Measurements from ENCODE around the gene COL23A1.

Gene COL23A1

DNA sequence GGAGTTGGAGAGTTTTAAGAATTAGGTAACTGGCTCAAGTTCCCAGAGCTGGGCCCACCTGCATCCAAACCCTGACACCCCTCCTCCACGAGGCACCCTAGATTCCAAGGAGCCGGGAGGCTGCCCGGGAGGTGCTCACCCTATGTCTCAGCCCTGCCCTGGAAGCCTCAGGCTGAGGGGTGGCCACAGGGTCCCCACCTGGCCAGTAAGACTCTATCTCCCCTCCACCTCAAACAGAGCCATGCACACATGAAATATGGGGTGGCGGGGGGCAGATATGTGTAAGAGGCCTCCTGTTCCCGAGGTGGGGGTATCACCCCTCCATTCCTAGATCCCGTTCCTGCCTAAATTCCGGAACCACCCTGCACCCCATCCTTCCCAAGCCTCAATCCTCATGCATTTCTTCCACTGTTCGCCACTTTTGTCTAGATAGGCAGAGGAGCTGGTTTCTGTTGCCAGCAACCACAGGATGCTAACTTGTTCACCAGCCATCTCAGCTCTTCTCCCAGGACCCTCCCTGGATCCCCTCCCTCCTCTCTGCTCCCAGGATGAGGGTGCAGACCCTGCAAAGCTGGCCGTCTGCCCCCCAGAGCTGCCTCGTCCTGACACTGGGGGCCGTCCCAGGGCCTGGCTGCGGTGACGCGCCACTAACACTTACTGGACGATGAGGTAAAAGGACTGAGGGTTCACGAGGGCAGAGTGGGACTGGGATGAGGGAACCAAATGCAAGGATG is 44.1 kb downstream of the COL23A1 start:
- Histone ChIP-seq H3F3A (ENCODE audit: insufficient read depth, low read length) (no peaks in the 10 kb centered on the region), H3K9ac (ENCODE audit: low read length) (no peak overlapping the region), H3K27me3 (replicated peaks; ENCODE audit: insufficient read depth, low read length) (peaks cover 37% of the 10 kb centered on the region), H3K79me2 (ENCODE audit: low read length) (no peaks in the 10 kb centered on the region), H2AFZ (ENCODE audit: low read length) (no peak overlapping the region), H3K4me1 (ENCODE audit: low read length) (no peaks in the 10 kb centered on the region), H3K4me3 (ENCODE audit: low read length) (no peak overlapping the region), H3K4me2 (ENCODE audit: low read depth, low read length) (no peak overlapping the region), H3K27ac (ENCODE audit: low read length) (no peak overlapping the region), H3K36me3 (replicated peaks; ENCODE audit: insufficient read depth, low read length) (no peaks in the 10 kb centered on the region), H3K9me2 (replicated peaks; ENCODE audit: insufficient read depth, low read length) (no peaks in the 10 kb centered on the region), H3K9me3 (replicated peaks; ENCODE audit: insufficient read depth, low read length) (no peaks in the 10 kb centered on the region), H4K20me1 (ENCODE audit: insufficient read depth, low read length) (no peaks in the 10 kb centered on the region)
- DNase-seq: no peak
- TF ChIP-seq, protein P1, sequence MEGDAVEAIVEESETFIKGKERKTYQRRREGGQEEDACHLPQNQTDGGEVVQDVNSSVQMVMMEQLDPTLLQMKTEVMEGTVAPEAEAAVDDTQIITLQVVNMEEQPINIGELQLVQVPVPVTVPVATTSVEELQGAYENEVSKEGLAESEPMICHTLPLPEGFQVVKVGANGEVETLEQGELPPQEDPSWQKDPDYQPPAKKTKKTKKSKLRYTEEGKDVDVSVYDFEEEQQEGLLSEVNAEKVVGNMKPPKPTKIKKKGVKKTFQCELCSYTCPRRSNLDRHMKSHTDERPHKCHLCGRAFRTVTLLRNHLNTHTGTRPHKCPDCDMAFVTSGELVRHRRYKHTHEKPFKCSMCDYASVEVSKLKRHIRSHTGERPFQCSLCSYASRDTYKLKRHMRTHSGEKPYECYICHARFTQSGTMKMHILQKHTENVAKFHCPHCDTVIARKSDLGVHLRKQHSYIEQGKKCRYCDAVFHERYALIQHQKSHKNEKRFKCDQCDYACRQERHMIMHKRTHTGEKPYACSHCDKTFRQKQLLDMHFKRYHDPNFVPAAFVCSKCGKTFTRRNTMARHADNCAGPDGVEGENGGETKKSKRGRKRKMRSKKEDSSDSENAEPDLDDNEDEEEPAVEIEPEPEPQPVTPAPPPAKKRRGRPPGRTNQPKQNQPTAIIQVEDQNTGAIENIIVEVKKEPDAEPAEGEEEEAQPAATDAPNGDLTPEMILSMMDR (IDR thresholded peaks at IDR 0.05; ENCODE audit: low read length): no peak
- no peak for TF ChIP-seq EZH2 (optimal IDR thresholded peaks at IDR 0.05; ENCODE audit: low read depth, low read length)
- no peak for TF ChIP-seq EZH2phosphoT487 (IDR thresholded peaks at IDR 0.05; ENCODE audit: low read length)

DNA sequence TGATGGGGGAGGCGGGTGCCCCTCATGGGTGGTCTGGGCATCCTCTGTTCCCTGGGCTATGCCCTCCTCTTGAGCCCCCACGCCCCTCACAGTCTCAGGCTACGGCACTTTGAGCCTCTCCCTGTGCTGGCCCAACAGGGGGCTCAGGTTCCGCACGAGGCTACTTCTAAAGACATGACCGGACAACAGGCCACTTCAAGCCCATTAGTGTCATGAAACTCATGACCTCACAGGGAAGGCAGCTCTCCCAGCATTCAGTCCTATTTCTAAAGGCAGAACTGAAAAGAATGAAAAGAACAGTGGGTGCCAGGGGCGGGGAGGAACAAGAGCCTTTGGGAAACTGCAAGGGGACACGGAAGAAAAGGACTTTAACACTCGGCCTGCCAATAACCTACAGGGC is 45.0 kb downstream of the COL23A1 start:
- H4K20me1 ChIP-seq (ENCODE audit: insufficient read depth, low read length): no peaks in the 10 kb centered on the region
- H3K4me3 ChIP-seq (ENCODE audit: low read length): no peak overlapping the region
- peaks cover 39% of the 10 kb centered on the region for H3K27me3 ChIP-seq (replicated peaks; ENCODE audit: insufficient read depth, low read length)
- no peak overlapping the region for H3K4me2 ChIP-seq (ENCODE audit: low read depth, low read length)
- H2AFZ ChIP-seq (ENCODE audit: low read length): no peak overlapping the region
- H3K9ac ChIP-seq (ENCODE audit: low read length): no peak overlapping the region
- no peaks in the 10 kb centered on the region for H3K4me1 ChIP-seq (ENCODE audit: low read length)
- TF ChIP-seq, protein P1 (IDR thresholded peaks at IDR 0.05; ENCODE audit: low read length): no peak
- TF ChIP-seq EZH2 (optimal IDR thresholded peaks at IDR 0.05; ENCODE audit: low read depth, low read length) (no peak), EZH2phosphoT487 (IDR thresholded peaks at IDR 0.05; ENCODE audit: low read length) (no peak)
- H3K27ac ChIP-seq (ENCODE audit: low read length): no peak overlapping the region
- H3K9me3 ChIP-seq (replicated peaks; ENCODE audit: insufficient read depth, low read length): no peaks in the 10 kb centered on the region
- no peaks in the 10 kb centered on the region for H3F3A ChIP-seq (ENCODE audit: insufficient read depth, low read length)
- no peaks in the 10 kb centered on the region for H3K9me2 ChIP-seq (replicated peaks; ENCODE audit: insufficient read depth, low read length)
- no peaks in the 10 kb centered on the region for H3K79me2 ChIP-seq (ENCODE audit: low read length)
- H3K36me3 ChIP-seq (replicated peaks; ENCODE audit: insufficient read depth, low read length): no peaks in the 10 kb centered on the region
- no peak for DNase-seq

DNA sequence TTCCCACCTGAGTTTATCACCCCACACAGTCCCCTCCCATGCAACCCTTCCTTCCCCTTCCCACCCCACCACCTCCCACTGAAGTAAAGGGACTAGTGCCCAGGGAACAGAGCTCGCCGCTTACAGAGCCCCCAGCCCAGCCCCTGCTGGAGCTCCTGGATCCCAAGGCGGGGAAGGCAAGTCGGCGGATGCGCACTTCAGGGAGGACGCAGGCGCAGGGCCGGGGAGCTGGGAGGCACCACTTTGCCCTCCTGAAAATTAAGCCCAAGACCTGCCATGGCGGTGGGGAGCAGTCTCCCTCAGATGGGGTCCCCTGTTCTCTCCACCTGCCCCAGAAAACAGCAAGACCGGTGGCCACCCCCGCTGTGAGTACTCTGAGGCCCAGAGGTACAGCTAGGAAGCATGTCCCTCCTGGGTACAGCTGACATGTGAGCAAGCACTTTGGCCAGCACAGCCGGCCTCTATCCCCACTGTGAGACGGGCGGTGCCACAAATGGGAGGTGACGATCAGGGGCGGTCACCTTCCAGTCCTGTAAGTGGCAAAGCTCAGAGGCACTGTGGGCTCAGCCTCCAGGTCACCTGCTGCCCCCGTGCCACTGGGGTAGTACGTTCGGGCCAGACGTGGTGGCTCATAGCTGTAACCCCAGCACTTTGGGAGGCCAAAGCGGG is 45.9 kb downstream of the COL23A1 start:
- Histone ChIP-seq H3F3A (ENCODE audit: insufficient read depth, low read length) (no peaks in the 10 kb centered on the region), H3K9me2 (replicated peaks; ENCODE audit: insufficient read depth, low read length) (no peaks in the 10 kb centered on the region), H3K4me3 (ENCODE audit: low read length) (no peak overlapping the region), H3K36me3 (replicated peaks; ENCODE audit: insufficient read depth, low read length) (no peaks in the 10 kb centered on the region), H3K27me3 (replicated peaks; ENCODE audit: insufficient read depth, low read length) (peaks cover 43% of the 10 kb centered on the region), H3K9me3 (replicated peaks; ENCODE audit: insufficient read depth, low read length) (no peaks in the 10 kb centered on the region), H3K4me2 (ENCODE audit: low read depth, low read length) (no peak overlapping the region), H3K4me1 (ENCODE audit: low read length) (no peaks in the 10 kb centered on the region), H2AFZ (ENCODE audit: low read length) (no peak overlapping the region), H3K27ac (ENCODE audit: low read length) (no peak overlapping the region), H3K79me2 (ENCODE audit: low read length) (no peaks in the 10 kb centered on the region), H3K9ac (ENCODE audit: low read length) (no peak overlapping the region), H4K20me1 (ENCODE audit: insufficient read depth, low read length) (no peaks in the 10 kb centered on the region)
- TF ChIP-seq, protein P1 (IDR thresholded peaks at IDR 0.05; ENCODE audit: low read length): no peak
- TF ChIP-seq EZH2phosphoT487 (IDR thresholded peaks at IDR 0.05; ENCODE audit: low read length): no peak
- TF ChIP-seq EZH2 (optimal IDR thresholded peaks at IDR 0.05; ENCODE audit: low read depth, low read length): no peak
- DNase-seq: no peak

Measured in MM.1S (cell line).